Karpas-422 (cell line): ENCODE measurements around the gene KAZN. TPM values are rescaled to one million over a fixed set of nuclear protein-coding genes. Genes with fewer than 3 reads are reported as not detected.
A peak's percentile ranks its signal among the peaks of the same experiment; 100 is the strongest.

Experiments used
- DNase-seq: peaks from one replicate; pipeline ENCODE4 v3.0.0-alpha.2; 2015
- H2AFZ ChIP-seq: fragments of 200-600 bp; sonication (generic); 2 replicates; pipeline ENCODE4 v1.6.1; 2014; ENCODE audit warnings: antibody characterized with exemption, low read length, mixed read lengths
- H3K27ac ChIP-seq: fragments of 200-600 bp; sonication (generic); 2 replicates; pipeline ENCODE4 v1.5.1; 2014; ENCODE audit warnings: mild to moderate bottlenecking, low read length, moderate library complexity
- H3K27me3 ChIP-seq: fragments of 200-600 bp; sonication (generic); 2 replicates; pipeline ENCODE4 v1.6.1; 2014; ENCODE audit warnings: low read length, mixed read lengths
- H3K36me3 ChIP-seq: fragments of 200-600 bp; sonication (generic); 2 replicates; pipeline ENCODE4 v1.6.1; 2014; ENCODE audit warnings: low read length, mixed read lengths; ENCODE audit not compliant: insufficient read depth
- H3K4me1 ChIP-seq: fragments of 200-600 bp; sonication (generic); 2 replicates; pipeline ENCODE4 v1.6.1; 2014; ENCODE audit warnings: mild to moderate bottlenecking, low read length, mixed read lengths
- H3K4me2 ChIP-seq: fragments of 200-600 bp; sonication (generic); 2 replicates; pipeline ENCODE4 v1.6.1; 2014; ENCODE audit warnings: low read length, low read depth, mild to moderate bottlenecking; ENCODE audit not compliant: poor library complexity, severe bottlenecking
- H3K4me3 ChIP-seq: fragments of 200-600 bp; sonication (generic); 2 replicates; pipeline ENCODE4 v1.5.1; 2014; ENCODE audit warnings: mild to moderate bottlenecking, antibody characterized with exemption, low read length, mixed read lengths
- H3K79me2 ChIP-seq: fragments of 200-600 bp; sonication (generic); 2 replicates; pipeline ENCODE4 v1.6.1; 2014; ENCODE audit warnings: mild to moderate bottlenecking, low read length, mixed read lengths
- H3K9ac ChIP-seq: fragments of 200-600 bp; sonication (generic); 2 replicates; pipeline ENCODE4 v1.6.0; 2014; ENCODE audit warnings: low read length
- H3K9me2 ChIP-seq: fragments of 200-600 bp; sonication (generic), shearing (Covaris generic); replicated peaks from 2 replicates; pipeline ENCODE4 v1.6.0; 2014; ENCODE audit warnings: mild to moderate bottlenecking, low read length, moderate library complexity; ENCODE audit not compliant: insufficient read depth
- H3K9me3 ChIP-seq: fragments of 300-700, 200-600 bp; sonication (generic); 2 replicates; pipeline ENCODE4 v1.6.1; 2014; ENCODE audit warnings: low read length, mixed read lengths
- H4K20me1 ChIP-seq: fragments of 200-600 bp; sonication (generic); 2 replicates; pipeline ENCODE4 v1.6.1; 2014; ENCODE audit warnings: mild to moderate bottlenecking, antibody characterized with exemption, low read length, low read depth; ENCODE audit not compliant: insufficient read depth
- total RNA-seq: library from RNA; depleted of rRNA; stranded (reverse); fragments of >200 nt; shearing (Covaris generic); gene quantifications from 2 replicates; pipeline ENCODE4 v1.2.3, GENCODE V29; 2014; ENCODE audit warnings: low replicate concordance

Gene KAZN
- total RNA-seq, 1 experiment from 2014 or later: not detected

GRCh38 chr1:15080328-15081007, 482.0 kb downstream of the KAZN start:
- no peak overlapping the region for H2AFZ ChIP-seq
- no peak overlapping the region for H3K9ac ChIP-seq
- no peaks in the 10 kb centered on the region for H3K36me3 ChIP-seq
- no peak overlapping the region for H3K27ac ChIP-seq
- DNase-seq: no peak
- H3K4me1 ChIP-seq: no peaks in the 10 kb centered on the region
- H3K4me3 ChIP-seq: no peak overlapping the region
- no peaks in the 10 kb centered on the region for H4K20me1 ChIP-seq
- H3K27me3 ChIP-seq: no peaks in the 10 kb centered on the region
- H3K9me2 ChIP-seq: no peaks in the 10 kb centered on the region
- no peak overlapping the region for H3K4me2 ChIP-seq
- no peaks in the 10 kb centered on the region for H3K79me2 ChIP-seq
- H3K9me3 ChIP-seq: no peaks in the 10 kb centered on the region

DNA sequence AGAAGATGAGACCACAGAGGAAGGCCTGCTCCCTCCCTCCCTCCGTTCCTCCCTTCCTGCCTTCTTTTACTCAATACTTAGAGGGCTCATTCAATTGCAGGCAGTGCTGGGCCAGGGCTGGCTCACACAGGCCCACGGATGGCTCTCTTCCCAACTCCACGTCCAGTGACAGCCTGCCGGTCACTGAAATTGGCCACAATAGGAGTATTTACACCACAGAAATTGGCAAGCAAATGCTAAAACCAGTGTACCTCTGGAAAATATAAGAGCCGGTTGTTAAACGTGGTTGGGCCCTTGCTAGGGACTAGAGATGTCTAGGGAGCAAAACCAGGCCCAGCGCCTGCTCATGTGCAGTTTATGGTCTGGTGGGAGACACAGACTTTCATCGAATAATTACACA, 482.6 kb downstream of the KAZN start:
- DNase-seq: no peak
- Histone ChIP-seq H3K27ac (no peak overlapping the region), H3K4me2 (no peak overlapping the region), H3K36me3 (no peaks in the 10 kb centered on the region), H3K79me2 (no peaks in the 10 kb centered on the region), H3K27me3 (no peaks in the 10 kb centered on the region), H3K9me3 (no peaks in the 10 kb centered on the region), H3K9ac (no peak overlapping the region), H3K4me3 (no peak overlapping the region), H2AFZ (no peak overlapping the region), H4K20me1 (no peaks in the 10 kb centered on the region), H3K9me2 (no peaks in the 10 kb centered on the region), H3K4me1 (no peaks in the 10 kb centered on the region)

DNA sequence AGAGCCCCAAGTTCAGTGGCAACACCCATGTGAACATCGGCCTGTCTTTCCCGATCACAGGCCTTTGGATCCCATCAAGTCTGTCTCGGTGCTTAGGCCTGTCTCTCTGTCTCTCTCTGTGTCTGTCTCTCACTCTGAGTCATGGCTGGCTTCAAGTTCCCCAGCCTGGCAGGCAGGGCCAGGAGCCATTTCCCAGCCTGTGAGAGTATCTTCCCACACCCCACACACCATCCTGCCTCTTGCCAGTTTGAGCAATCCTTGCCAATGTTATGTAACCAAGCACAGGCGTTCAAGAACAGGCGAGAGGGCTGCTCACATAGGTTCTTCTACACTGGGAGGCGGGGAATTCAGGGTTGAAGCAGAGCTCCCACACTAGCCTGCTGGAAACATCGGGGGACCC, 485.1 kb downstream of the KAZN start:
- H3K4me2 ChIP-seq: no peak overlapping the region
- no peaks in the 10 kb centered on the region for H3K36me3 ChIP-seq
- no peaks in the 10 kb centered on the region for H3K9me2 ChIP-seq
- no peaks in the 10 kb centered on the region for H4K20me1 ChIP-seq
- no peaks in the 10 kb centered on the region for H3K79me2 ChIP-seq
- H3K27ac ChIP-seq: no peak overlapping the region
- H3K4me1 ChIP-seq: no peaks in the 10 kb centered on the region
- no peak overlapping the region for H3K4me3 ChIP-seq
- DNase-seq: no peak
- H3K9ac ChIP-seq: no peak overlapping the region
- H2AFZ ChIP-seq: no peak overlapping the region
- H3K9me3 ChIP-seq: no peaks in the 10 kb centered on the region
- no peaks in the 10 kb centered on the region for H3K27me3 ChIP-seq

GRCh38 chr1:15088281-15088971, 489.9 kb downstream of the KAZN start:
- no peak for DNase-seq
- H3K4me2 ChIP-seq: no peak overlapping the region

GRCh38 chr1:15089258-15089992, 490.9 kb downstream of the KAZN start:
- Histone ChIP-seq H3K27me3 (no peaks in the 10 kb centered on the region), H3K4me2 (peak overlapping the region; percentile 69), H3K4me1 (peaks cover 21% of the 10 kb centered on the region), H3K9me2 (no peaks in the 10 kb centered on the region), H4K20me1 (no peaks in the 10 kb centered on the region), H2AFZ (peak overlapping the region; percentile 94), H3K79me2 (no peaks in the 10 kb centered on the region), H3K9ac (no peak overlapping the region; the same call in 1 of the 2 replicates), H3K27ac (no peak overlapping the region), H3K36me3 (no peaks in the 10 kb centered on the region), H3K4me3 (peak overlapping the region; percentile 53), H3K9me3 (no peaks in the 10 kb centered on the region)
- DNase-seq: peak; percentile 89

More at GRCh38 chr1:15088281-15088971, 489.9 kb downstream of the KAZN start:
- no peak overlapping the region for H3K27ac ChIP-seq
- H3K4me1 ChIP-seq: peaks cover 21% of the 10 kb centered on the region
- no peaks in the 10 kb centered on the region for H3K27me3 ChIP-seq
- no peak overlapping the region for H3K9ac ChIP-seq
- no peaks in the 10 kb centered on the region for H3K36me3 ChIP-seq
- no peaks in the 10 kb centered on the region for H3K9me2 ChIP-seq
- no peaks in the 10 kb centered on the region for H3K79me2 ChIP-seq
- no peak overlapping the region for H2AFZ ChIP-seq
- no peaks in the 10 kb centered on the region for H3K9me3 ChIP-seq
- no peaks in the 10 kb centered on the region for H4K20me1 ChIP-seq
- H3K4me3 ChIP-seq: no peak overlapping the region

DNA sequence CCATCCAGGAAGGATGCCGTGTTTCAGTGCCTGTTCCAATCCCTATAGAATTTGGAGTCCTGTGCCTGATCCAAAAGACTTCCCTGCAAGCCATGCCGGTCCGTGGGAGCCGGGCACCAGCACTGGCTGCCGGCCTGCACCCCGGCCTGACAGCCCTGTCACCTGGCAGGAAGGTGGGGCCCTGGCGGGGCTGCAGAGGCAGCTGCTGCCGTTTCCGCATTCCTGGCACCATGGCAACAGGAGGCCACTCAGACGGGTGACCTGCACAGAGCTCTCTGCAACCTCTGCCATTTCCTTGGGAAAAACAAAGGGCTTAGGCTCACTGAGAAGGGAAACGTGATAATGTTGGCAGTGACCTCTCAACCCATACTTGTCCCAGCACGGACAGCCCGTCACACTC, 491.9 kb downstream of the KAZN start:
- Histone ChIP-seq H4K20me1 (no peaks in the 10 kb centered on the region; the same call in 1 of the 2 replicates), H3K4me2 (peak overlapping the region; percentile 69), H3K79me2 (no peaks in the 10 kb centered on the region), H3K27ac (no peak overlapping the region), H3K9me2 (no peaks in the 10 kb centered on the region), H3K4me3 (peak overlapping the region; percentile 53), H3K9ac (peak overlapping the region; percentile 31), H3K9me3 (no peaks in the 10 kb centered on the region), H2AFZ (peak overlapping the region; percentile 94), H3K36me3 (no peaks in the 10 kb centered on the region), H3K27me3 (no peaks in the 10 kb centered on the region), H3K4me1 (peaks cover 29% of the 10 kb centered on the region)
- peak; percentile 86 for DNase-seq

GRCh38 chr1:15094056-15094455, 495.6 kb downstream of the KAZN start:
- no peaks in the 10 kb centered on the region for H3K79me2 ChIP-seq
- DNase-seq: no peak
- no peak overlapping the region for H2AFZ ChIP-seq
- H3K4me3 ChIP-seq: no peak overlapping the region
- H3K9me2 ChIP-seq: no peaks in the 10 kb centered on the region
- H3K9ac ChIP-seq: no peak overlapping the region
- no peaks in the 10 kb centered on the region for H3K9me3 ChIP-seq
- H3K27ac ChIP-seq: no peak overlapping the region
- no peaks in the 10 kb centered on the region for H3K27me3 ChIP-seq
- no peak overlapping the region for H3K4me2 ChIP-seq
- H3K36me3 ChIP-seq: no peaks in the 10 kb centered on the region
- no peaks in the 10 kb centered on the region; the same call in 1 of the 2 replicates for H4K20me1 ChIP-seq
- peaks cover 40% of the 10 kb centered on the region for H3K4me1 ChIP-seq
